ENCODE data around the gene CLCN1. TPM values are rescaled to one million over a fixed set of nuclear protein-coding genes. Genes with fewer than 3 reads are reported as not detected.

CLCN1 gene
- polyA plus RNA-seq, 3 donors = 0.04 to 0.76 (median 0.11) TPM

DNA sequence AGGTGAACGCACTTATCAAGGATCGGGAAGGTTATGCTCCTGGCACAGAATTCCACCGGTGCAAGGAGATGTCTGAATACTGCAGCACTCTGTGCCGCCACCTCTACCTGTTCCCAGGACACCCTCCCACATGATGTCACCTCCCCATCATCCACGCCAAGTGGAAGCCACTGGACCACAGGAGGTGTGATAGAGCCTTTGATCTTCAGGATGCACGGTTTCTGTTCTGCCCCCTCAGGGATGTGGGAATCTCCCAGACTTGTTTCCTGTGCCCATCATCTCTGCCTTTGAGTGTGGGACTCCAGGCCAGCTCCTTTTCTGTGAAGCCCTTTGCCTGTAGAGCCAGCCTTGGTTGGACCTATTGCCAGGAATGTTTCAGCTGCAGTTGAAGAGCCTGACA is 11.0 kb upstream of the CLCN1 start:
- intact Hi-C loops (cut with micrococcal nuclease) = loop anchor here (5.0 kb wide), 2 partner anchors 58 to 298 kb away; no protein-coding TSS in a partner anchor
- H3K4me2 ChIP-seq (replicated peaks; ENCODE audit: extremely low read depth, low read length, poor library complexity, severe bottlenecking) = no peak overlapping the region
- TF ChIP-seq, protein P1, sequence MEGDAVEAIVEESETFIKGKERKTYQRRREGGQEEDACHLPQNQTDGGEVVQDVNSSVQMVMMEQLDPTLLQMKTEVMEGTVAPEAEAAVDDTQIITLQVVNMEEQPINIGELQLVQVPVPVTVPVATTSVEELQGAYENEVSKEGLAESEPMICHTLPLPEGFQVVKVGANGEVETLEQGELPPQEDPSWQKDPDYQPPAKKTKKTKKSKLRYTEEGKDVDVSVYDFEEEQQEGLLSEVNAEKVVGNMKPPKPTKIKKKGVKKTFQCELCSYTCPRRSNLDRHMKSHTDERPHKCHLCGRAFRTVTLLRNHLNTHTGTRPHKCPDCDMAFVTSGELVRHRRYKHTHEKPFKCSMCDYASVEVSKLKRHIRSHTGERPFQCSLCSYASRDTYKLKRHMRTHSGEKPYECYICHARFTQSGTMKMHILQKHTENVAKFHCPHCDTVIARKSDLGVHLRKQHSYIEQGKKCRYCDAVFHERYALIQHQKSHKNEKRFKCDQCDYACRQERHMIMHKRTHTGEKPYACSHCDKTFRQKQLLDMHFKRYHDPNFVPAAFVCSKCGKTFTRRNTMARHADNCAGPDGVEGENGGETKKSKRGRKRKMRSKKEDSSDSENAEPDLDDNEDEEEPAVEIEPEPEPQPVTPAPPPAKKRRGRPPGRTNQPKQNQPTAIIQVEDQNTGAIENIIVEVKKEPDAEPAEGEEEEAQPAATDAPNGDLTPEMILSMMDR (IDR thresholded peaks at IDR 0.05) = no peak
- H3K9ac ChIP-seq (ENCODE audit: insufficient read depth, low read length, poor library complexity, severe bottlenecking) = no peak overlapping the region
- peaks cover 0 to 3% (median 0%) of the 10 kb centered on the region in 3 donors for H3K27me3 Mint-ChIP-seq (ENCODE audit: low read depth in 3 of 3)
- H3K36me3 ChIP-seq (replicated peaks in 1 of 2; ENCODE audit: control insufficient read depth in 1 of 2, insufficient read depth in 2 of 2, low read length in 2 of 2) = peaks cover 63 to 77% of the 10 kb centered on the region in 2 donors
- H3K4me1 ChIP-seq (ENCODE audit: control insufficient read depth in 1 of 2, insufficient read depth in 2 of 2, low read length in 2 of 2) = peaks cover 27% of the 10 kb centered on the region in 2 donors
- no peak for DNase-seq
- H3K4me3 ChIP-seq (replicated peaks in 1 of 3; ENCODE audit: low read depth in 2 of 3, low read length in 3 of 3) = no peak overlapping the region
- no peak overlapping the region for H2AFZ ChIP-seq (ENCODE audit: insufficient read depth, low read depth, low read length, poor library complexity, severe bottlenecking)
- peak overlapping the region in 1 of 2 donors; percentile 30 for H3K27ac ChIP-seq (ENCODE audit: low read depth in 1 of 2, low read length in 2 of 2)
- H3K9me3 ChIP-seq (replicated peaks in 1 of 2; ENCODE audit: control insufficient read depth in 1 of 2, insufficient read depth in 1 of 2, low read length in 2 of 2) = no peaks in the 10 kb centered on the region
- H3K27me3 ChIP-seq (ENCODE audit: control insufficient read depth in 2 of 2, insufficient read depth in 2 of 2, low read length in 2 of 2) = no peaks in the 10 kb centered on the region
- H3K36me3 Mint-ChIP-seq = peaks cover 70 to 80% of the 10 kb centered on the region in 2 donors
- peaks cover 0 to 3% (median 0%) of the 10 kb centered on the region in 7 donors for H3K9me3 Mint-ChIP-seq
- peak overlapping the region in 4 of 7 donors; percentile 17 to 74 (median 45) for H3K27ac Mint-ChIP-seq
- H3K79me2 ChIP-seq (ENCODE audit: insufficient read depth, low read length) = peaks cover 59% of the 10 kb centered on the region
- H3K4me3 Mint-ChIP-seq = no peak overlapping the region
- H4K20me1 ChIP-seq (ENCODE audit: insufficient read depth, low read length) = no peaks in the 10 kb centered on the region
- WGBS (ENCODE audit: insufficient coverage) = 95% methylated on average over 6 of the region's 6 CpGs
- peaks cover 48% of the 10 kb centered on the region for H3K4me1 Mint-ChIP-seq

DNA sequence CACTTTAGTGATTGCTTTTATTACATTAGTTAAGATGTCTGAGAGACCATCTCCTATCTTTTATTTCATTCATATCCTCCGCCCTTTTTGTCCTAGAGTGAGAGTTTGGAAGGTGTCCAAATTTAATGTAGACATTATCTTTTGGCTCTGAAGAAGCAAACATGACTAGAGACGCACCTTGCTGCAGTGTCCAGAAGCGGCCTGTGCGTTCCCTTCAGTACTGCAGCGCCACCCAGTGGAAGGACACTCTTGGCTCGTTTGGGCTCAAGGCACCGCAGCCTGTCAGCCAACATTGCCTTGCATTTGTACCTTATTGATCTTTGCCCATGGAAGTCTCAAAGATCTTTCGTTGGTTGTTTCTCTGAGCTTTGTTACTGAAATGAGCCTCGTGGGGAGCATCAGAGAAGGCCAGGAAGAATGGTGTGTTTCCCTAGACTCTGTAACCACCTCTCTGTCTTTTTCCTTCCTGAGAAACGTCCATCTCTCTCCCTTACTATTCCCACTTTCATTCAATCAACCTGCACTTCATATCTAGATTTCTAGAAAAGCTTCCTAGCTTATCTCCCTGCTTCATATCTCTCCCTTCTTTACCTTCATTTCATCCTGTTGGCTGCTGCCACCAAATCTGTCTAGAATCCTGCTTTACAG is 10.4 kb upstream of the CLCN1 start:
- Histone ChIP-seq H3K9ac (ENCODE audit: insufficient read depth, low read length, poor library complexity, severe bottlenecking) (no peak overlapping the region), H3K4me2 (replicated peaks; ENCODE audit: extremely low read depth, low read length, poor library complexity, severe bottlenecking) (no peak overlapping the region), H3K4me1 (ENCODE audit: control insufficient read depth in 1 of 2, insufficient read depth in 2 of 2, low read length in 2 of 2) (peaks cover 26 to 27% of the 10 kb centered on the region in 2 donors), H3K36me3 (replicated peaks in 1 of 2; ENCODE audit: control insufficient read depth in 1 of 2, insufficient read depth in 2 of 2, low read length in 2 of 2) (peaks cover 60 to 71% of the 10 kb centered on the region in 2 donors), H4K20me1 (ENCODE audit: insufficient read depth, low read length) (no peaks in the 10 kb centered on the region), H3K27ac (ENCODE audit: low read depth in 1 of 2, low read length in 2 of 2) (peak overlapping the region in 1 of 2 donors; percentile 30), H3K4me3 (replicated peaks in 1 of 3; ENCODE audit: low read depth in 2 of 3, low read length in 3 of 3) (no peak overlapping the region), H2AFZ (ENCODE audit: insufficient read depth, low read depth, low read length, poor library complexity, severe bottlenecking) (no peak overlapping the region), H3K79me2 (ENCODE audit: insufficient read depth, low read length) (peaks cover 55% of the 10 kb centered on the region), H3K9me3 (replicated peaks in 1 of 2; ENCODE audit: control insufficient read depth in 1 of 2, insufficient read depth in 1 of 2, low read length in 2 of 2) (no peaks in the 10 kb centered on the region), H3K27me3 (ENCODE audit: control insufficient read depth in 2 of 2, insufficient read depth in 2 of 2, low read length in 2 of 2) (no peaks in the 10 kb centered on the region)
- DNase-seq = peak; percentile 52 to 64 (median 60)
- Mint-ChIP-seq H3K27ac (peak overlapping the region; percentile 17 to 86 (median 67)), H3K36me3 (peaks cover 65 to 74% of the 10 kb centered on the region in 2 donors), H3K27me3 (ENCODE audit: low read depth in 3 of 3) (peaks cover 0 to 3% (median 0%) of the 10 kb centered on the region in 3 donors), H3K9me3 (peaks cover 0 to 2% (median 0%) of the 10 kb centered on the region in 7 donors), H3K4me1 (peaks cover 48% of the 10 kb centered on the region), H3K4me3 (no peak overlapping the region)
- TF ChIP-seq, protein P1 (IDR thresholded peaks at IDR 0.05) = peak; percentile 86
- intact Hi-C loops (cut with micrococcal nuclease) = no loop called here
- 66% methylated on average over 7 of the region's 10 CpGs for WGBS (ENCODE audit: insufficient coverage)
